ENCODE results near the gene RHOH.
A peak's percentile ranks its signal among the peaks of the same experiment; 100 is the strongest.
"Not testable (repeated sequence)": the region's sequence is repeated elsewhere in the genome, so short reads cannot be mapped to it uniquely, and the experiment has no call there.

RHOH gene, protein sequence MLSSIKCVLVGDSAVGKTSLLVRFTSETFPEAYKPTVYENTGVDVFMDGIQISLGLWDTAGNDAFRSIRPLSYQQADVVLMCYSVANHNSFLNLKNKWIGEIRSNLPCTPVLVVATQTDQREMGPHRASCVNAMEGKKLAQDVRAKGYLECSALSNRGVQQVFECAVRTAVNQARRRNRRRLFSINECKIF

DNA sequence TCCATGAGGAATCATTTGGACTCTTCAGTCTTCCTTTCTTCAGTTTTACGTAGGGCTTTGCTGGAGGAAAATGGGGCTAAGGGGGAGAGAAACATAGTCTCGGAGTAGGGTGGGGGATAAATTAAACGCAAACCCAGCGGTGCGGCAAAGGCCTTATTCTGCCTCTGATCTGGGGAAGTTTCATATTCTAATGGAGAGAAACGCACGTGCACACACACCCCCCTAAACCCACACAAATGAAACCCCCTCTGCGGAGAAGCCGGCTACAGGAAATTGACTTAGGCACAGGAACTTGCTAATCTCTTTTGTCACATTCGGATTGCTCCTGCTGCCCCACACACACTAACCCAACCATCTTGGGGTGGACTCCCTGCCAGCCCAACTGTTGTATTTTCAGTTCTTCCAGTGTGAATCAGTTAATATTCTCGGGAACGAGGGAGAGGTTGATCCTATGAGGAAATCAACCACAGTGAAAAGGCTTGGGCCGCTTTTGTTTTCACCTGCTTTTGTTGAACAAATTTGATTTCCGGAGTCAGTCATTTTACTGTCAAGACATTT, at the start of gene RHOH:
Gene RHOH, plus strand, starts transcription at position 308 of the 558 bp plus-strand sequence. CDS start 46,356 bp downstream, outside the sequence.
- peak; percentile 88 for DNase-seq

DNA sequence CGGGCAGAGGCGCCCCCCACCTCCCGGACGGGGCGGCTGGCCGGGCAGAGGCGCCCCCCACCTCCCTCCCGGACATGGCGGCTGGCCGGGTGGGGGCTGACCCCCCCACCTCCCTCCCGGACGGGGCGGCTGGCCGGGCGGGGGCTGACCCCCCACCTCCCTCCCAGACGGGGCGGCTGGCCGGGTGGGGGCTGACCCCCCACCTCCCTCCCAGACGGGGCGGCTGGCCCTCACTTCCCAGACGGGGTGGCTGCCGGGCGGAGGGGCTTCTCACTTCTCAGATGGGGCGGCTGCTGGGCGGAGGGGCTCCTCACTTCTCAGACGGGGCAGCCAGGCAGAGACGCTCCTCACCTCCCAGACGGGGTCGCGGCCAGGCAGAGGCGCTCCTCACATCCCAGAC, 49.3 kb upstream of the RHOH start:
- DNase-seq, result not testable (repeated sequence)

DNA sequence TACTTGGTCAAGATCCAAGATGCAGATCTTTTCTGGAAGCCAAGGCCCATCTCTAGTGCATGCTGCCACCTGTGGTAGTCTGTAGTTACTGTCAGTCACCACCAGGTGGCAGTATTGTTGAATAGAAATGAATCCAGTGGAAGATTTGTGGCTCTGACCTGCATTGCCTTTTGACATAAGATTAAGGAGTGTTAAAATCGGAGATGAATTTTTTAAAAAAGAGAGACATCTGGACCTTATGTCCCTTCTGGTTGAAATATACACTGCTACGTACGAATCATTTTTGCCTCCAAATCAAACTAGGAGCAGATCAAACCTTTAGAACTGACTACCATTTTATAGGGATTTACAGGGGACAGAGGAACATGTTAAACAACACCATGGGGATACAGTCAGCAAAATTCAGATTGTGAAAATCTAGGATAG, 46.9 kb upstream of the RHOH start:
- DNase-seq, result peak; percentile 82

DNA sequence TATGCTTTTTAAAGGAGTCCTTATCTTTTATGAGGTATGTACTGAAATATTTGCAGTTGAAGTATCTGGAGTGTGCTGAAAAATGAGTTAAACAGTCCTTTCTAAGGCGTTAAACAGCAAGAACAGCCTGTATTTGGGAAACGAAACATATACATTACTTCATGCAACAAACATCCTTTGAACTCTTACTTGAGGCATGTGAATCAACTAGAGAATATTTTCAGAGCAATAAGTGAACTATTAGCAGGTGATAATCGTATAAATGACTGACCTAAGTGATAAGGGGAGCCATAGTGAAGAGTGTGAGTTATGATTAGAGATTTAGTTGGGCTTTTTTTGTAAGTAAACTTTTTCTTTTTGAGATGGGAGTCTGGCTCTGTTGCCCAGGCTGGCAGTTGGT, 45.9 kb upstream of the RHOH start:
- no peak for DNase-seq

DNA sequence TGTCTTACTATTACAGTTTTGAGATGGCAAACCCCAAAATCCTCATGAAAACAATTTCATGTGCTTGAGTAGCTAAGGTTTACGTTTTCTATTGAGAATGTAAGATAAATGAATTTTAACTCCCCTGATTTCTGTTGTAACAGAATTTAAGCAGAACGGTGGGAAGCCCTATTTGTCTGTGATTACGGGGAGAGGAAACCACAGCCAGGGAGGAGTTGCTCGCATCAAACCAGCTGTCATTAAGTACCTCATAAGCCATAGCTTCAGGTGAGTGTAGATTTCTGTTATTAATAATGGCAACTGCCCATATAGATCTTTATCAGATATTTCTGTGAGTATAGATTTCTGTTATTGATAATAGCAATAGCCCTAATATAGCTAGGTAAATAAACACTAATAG, 44.2 kb upstream of the RHOH start:
- DNase-seq, result peak; percentile 71

DNA sequence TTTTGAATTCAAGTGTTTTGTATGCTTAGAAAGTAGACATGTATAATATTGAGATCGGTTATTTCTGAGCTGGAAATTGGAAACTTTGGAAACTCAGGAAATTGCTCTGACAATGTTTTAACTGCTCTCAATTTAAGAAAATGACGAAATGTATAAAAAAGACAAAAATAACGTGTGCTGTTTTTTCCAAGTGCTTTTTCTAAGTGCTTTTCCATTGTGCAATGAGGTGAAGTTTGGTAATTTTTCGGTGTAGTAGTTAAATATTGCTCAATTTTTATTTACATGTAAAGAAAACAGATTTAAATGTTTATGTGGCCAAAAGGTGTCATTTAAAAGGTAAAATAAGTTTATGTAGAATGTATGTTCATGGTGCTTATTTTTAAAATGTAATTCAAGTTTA, 39.4 kb upstream of the RHOH start:
- no peak for DNase-seq

DNA sequence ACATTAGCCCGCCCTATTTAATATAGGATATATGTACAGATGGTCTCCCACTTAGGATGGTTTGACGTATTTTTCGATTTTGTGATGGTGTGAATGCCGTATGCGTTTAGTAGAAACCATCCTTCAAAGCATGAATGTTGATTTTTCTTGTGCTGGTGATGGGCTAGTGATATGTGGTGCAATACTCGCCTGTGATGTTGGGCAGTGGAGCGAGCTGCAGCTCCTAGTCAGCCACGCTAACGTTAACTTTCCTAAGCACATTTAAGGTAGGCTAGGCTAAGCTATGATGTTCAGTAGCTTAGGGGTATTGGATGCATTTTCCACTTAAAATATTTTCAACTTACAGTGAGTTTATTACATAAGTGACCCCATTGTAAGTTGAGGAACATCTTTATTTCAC, 36.6 kb upstream of the RHOH start:
- no peak for DNase-seq

DNA sequence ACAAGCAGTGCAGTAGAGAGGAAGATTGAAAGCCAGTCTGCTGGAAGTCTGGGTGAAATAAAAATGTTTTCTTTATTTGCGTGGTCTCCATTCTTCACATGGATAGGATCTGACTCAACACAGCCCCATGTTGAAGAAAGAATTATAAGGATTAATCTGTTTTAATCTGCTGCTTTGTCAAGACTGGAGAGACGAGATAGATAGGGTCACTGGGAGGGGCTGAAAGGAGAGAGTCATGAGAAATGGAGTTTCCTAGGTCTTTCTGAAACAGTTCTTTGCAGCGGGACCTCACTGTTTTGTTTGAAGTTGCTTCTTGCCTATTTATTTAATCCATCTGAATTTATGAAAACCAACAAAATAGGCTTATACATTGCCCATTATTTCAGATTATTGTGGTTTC, 32.4 kb upstream of the RHOH start:
- no peak for DNase-seq

DNA sequence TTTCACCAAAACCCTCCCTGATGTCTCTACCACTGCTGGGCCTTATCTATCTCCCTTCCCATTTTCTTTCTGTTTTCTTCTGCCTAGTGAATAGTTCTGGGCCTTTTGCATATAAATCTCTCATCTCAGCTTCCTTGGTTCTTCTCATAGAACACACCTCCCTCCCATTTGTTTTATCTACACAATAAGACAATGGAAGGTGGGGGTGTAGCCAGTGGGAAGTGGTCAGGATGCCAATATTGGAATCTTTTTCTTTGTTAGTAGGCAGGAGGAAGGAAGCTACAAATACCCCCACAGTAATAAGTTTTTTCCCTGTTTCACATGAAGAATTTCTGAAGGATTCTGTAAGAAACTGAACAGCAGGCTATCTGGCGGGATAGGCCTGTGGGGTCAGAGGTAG, 30.9 kb upstream of the RHOH start:
- DNase-seq, result no peak

DNA sequence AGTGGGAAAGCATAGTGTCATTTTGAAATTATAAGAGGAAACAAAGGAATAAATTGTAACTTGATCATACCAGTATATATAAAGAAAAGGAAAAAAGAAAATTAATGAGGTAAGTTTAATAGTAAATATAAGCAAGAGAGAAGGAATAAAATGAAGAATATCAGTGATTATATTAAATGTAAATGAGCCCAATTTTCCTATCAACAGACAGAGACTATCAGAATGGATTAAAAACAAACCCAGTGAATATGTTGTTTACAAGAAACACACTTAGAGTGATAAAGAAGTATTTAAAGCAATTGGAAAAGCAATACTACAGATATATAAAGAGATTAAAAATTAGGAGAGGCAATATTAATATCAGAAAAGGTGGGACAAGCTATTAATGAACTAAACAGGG, 28.8 kb upstream of the RHOH start:
- DNase-seq, result no peak

DNA sequence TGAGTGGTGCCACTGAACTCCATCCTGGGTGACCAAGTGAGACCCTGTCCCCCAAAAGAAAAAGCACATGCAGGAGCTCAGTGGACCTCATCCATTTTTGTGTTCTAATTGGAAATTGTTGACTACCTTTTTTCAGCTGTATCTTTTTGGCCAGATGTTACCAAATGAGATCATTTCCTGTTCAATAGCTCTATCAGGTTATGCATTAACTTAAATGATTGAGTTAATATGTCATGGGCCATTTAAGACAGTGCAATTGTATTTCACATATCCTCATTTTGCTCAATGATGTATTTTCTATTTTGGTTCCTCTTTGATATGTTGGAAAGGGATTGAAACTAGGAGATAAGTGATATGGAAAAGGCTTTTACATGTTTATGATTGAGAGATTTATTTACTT, 26.2 kb upstream of the RHOH start:
- DNase-seq, result no peak

DNA sequence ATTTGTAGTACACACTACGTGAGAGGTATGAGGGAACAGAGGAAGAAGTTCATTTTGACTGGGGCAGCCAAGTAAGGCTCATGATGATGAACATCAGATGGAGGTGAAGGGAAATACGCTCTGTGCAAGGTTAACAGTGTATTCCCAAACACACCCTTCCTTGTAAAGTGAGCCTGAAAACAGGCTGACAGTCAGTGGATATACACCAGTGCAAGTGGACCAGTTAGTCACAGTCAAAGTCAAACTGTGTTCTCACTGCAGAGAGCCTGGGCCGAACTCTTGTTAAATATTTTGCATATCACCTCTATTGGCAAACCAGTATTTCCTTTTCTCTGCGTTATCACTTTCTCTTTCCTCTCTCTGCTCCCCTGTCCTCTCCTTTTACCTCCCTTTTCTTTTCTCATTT, 23.4 kb upstream of the RHOH start:
- no peak for DNase-seq

DNA sequence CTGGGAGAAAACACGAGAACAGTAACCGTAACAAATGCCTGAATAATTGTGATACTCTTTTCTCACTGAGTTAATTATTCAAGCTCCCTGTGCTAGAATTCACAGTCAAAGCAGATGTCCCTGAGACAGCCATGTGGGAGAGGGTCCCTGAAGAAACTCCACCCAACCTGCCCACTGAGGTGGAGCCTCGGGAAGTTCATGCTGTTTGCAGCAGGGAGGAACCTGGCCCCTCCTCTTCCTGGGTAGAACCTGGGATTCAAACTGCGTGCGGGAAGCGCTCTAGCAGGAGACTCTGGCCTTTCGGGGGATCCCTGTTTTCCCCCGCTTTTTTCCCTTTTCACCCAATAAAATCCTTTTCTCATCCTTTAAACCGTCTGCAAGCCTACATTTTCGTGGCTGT, 20.2 kb upstream of the RHOH start:
- no peak for DNase-seq

DNA sequence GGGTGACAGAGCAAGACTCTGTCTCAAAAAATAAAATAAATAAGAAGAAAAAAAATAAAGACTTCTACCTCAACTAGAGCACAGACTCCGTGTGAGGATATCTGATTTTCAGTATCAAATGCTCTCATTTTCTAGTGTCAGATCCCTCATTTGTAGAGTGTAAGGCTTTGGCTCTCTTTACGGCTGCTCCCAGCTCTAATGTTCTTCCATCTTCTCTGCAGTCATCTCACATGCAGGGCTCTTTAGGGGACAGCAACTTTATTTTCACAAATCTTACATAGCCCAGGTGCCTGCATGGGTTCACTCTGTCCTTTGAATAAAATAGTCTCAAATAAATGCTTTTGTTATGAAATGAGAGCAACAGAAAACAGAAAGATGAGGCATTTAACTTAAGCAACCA, 19.2 kb upstream of the RHOH start:
- DNase-seq, result no peak

DNA sequence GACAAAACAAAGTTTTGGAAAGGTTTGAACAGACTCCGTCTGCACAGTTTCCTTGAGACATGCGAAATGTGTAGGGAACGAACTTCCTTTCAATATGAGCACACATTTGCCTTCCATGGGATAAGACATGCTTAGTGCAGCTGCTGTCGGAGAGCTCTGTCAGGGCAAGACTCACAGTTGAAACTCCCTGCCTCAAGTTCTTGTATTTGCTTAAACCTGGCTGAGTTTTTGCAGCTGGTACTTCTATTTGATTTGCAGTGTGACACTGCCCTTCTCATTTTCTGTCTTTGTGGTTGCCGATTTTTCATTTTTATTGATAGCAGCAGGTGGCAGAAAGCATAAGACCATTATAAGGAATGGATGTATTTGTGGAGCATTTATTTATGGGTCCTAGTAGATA, 18.2 kb upstream of the RHOH start:
- DNase-seq, result no peak

DNA sequence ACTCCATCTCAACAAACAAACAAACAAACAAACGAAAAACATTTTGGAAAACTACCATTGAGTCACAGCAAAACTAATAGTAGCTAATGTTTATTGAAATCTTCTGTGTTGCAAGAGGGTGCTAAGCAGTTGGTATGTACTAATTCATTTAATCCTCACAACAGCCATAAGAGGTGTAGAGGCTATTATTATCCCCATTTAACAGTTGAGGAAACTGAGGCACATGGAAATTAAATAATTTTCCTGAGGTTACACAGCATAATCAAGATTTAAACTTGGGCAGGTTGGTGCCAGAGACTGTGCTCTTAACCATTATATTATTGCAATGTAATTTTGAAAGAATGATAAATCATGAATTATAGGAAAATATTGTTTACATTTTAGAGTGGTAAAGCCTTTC, 17.5 kb upstream of the RHOH start:
- DNase-seq, result no peak

DNA sequence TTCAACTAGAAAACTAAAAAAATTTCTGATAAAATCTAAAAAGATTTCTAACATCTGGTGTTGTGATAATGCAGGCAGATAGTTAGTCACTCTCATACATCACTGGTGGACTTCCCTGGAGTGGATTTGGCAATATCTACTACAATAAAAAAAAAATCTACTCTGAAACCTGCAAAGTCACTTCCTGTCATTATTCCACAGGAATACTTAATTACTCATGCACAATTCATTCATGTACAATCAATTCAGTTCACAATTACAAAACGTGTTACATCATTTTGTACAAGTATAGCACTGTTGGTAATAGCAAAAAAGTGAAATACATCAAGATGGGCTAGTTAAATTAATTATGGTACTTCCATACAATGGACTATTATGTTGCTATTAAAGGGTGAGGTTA, 16.5 kb upstream of the RHOH start:
- DNase-seq, result no peak

DNA sequence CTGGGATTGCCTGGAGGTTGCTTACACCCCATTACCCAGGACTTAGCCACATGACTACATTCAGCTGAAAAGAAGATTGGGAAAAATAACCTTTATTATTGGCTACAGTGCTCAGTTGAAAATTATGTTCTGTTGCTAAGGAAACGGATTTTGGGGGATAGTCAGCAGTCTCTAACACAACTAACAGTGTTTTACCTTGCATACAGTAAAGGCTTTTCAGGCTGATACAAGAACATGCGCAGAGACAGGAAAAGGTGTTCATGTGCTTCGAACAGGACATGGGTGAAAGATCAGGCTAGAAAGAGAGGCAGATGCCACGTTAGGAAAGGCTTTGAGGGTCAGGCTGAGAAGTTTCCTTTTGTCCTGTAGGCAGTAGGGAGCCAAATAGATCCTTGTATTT, 14.8 kb upstream of the RHOH start:
- DNase-seq, result no peak

DNA sequence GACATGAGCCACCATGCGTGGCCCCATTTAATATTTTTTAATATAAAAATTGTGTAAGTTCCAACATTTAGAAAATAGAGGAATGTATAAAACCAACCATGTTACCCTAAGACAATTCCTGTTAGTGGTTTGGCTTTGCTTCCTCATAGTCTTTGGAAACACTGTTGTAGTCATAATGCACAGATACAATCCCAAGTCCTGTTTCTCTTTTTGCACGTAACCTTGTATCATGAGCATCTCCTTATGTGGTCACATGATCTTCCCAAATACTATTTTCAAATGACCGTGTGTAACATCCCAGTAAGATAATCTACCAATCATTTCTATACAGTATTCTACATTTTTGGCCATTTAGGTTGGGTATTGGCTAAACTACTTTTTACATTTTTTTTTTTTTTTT, 13.9 kb upstream of the RHOH start:
- no peak for DNase-seq

DNA sequence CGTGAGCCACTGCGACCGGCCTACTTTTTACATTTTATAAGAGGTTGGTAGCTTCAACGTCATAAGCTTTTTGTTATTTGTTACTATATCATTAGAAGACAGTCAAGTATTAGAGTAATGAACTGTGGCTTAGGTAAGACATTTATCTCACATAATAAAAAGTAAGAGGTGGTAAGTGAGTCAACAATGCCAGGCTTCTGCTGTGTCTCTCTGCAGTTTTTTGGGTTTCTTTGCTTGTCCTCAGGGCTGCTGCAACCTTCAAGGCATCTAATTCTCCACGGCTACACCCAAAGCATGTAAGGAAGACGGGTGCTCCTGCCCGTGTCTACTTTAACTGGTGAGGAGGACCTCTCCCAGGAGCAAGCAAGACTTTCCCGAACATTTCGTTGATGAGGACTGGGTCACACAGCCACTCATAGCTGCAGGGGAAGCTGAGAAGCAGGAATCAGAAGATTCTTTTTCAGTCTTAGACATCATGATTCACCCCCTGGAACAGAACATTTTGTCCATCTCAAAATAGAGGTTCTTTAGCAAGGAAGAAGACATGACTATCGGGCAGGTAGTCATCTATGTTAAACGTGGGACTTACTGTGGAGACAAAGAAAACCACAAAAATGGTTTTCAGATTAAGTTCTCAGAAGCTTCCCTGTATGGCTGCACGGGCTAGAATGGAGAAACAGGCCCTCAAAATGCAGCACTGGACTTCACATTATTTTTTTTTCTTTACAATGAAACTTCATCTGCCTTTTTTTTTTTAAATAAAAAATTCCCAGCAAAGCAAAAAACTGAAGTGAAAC, 13.0 kb upstream of the RHOH start:
- DNase-seq, result no peak

DNA sequence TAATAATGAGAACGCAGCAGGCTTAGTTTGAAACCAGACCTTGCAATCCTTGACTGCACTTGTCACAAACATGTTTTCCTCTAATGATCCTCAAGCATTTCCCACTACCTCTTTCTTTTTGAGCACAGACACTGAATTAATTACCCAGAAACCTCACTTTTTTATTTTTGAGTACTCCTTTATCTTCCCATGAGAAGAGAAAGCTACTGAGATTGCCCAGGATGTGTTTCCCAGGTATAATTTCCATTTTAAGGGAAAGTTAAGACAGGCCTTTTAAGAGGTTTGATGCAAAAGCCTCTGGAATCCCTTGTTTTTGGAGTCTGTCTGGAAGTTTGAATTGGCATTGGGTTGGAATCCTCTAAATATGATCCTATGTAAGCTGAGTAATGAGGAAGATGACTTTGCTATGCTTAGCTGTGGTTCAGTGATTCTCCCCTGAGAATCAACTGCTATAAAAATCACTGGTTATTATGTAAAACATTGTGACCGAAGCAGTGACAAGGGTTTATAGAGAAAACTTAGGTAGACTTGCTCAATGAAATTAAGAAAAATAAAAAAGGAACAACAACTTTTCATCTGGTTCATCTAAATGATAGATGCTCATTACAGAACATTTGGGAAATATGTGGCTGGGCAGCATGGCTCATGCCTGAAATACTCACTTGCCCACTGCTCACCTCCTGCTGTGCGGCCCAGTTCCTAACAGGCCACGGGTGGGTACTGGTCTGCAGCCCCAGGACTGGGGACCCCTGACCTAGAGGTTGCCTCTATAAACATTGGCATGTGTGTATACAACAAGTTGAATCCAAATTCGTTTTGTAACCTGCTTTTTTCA, 10.8 kb upstream of the RHOH start:
- no peak for DNase-seq

DNA sequence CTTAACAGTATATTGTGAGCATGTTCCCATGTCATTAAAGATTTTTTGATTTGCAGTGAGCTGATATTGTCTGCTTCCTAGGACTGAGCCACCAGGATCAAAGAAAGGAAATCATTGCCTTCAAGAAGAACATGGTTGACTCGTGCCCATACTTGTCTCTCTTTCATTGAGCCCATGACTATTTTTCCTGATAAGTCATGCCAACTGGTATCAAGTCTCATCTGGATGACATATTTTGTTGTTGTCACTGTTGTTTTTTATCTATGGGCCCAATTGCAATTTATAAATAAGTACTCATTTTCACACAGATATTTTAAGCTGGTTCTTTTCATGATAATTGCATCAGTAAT, 10.2 kb upstream of the RHOH start:
- DNase-seq, result no peak

DNA sequence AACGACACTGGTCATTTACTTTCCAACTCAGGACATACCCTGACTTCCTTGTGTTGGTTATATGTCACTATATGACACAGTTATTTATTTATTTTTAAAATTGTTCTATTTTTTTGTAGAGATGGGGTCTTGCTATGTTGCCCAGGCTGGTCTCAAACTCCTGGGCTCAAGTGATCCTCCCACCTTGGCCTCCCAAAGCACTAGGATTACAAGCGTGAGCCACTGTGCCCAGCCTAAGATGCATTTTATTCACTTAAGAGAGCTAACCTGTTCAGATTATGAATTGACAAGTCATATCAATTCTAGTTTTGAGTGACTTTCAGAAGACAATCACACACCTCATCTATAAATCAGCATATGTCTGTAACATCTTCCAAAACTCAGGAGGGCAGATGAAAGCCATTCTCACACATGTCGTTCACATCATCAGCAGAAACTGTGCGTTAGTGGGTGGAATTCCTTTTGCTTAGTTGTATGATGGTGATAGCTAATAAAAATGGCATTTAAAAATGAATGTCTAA, 9.4 kb upstream of the RHOH start:
- DNase-seq, result no peak

DNA sequence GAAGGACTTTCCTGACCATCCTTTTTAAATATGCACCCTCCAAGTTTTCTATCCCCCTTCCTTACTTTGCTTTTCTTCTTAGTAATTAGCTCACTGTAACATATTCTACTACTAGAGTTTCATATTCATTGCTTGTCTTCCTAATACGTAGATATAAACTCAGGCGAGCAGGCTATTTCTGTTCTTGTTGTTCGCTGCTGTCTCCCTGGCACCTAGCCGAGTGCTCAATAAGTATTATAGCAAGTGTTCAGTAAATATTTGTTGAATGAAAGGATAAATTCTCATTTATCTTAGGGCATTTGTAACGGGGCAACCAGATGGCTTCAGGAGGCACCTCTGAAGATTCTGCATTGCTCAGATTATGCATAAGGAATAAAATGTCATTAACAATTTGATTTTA, 6.8 kb upstream of the RHOH start:
- no peak for DNase-seq
